Thoracic aorta (tissue), 2 donors: Measurements from ENCODE around the gene HDAC7. TPM values are rescaled to one million over a fixed set of nuclear protein-coding genes. Genes with fewer than 3 reads are reported as not detected.

Source experiments
- ATAC-seq: fragments of 150-250 bp; one replicate; pipeline ENCODE4 v1.8.0; 2017; ENCODE audit warnings: low read depth; ENCODE audit not compliant: insufficient number of reproducible peaks, low FRiP score
- DNase-seq: peaks from one replicate; pipeline ENCODE4 v3.0.0-alpha.2; 2020; ENCODE audit warnings: low spot score
- H3K27ac ChIP-seq, 2 donors: fragments of 200-600 bp; sonication (generic); 1 replicate in 1 of 2; 2 replicates in 1 of 2; pipeline ENCODE4 v1.5.1; 2016; ENCODE audit warnings: mild to moderate bottlenecking in 2 of 2, moderate library complexity in 2 of 2
- H3K27me3 ChIP-seq: fragments of 200-600 bp; sonication (generic); replicated peaks from 2 replicates; pipeline ENCODE4 v1.6.0; 2016; ENCODE audit warnings: mild to moderate bottlenecking; ENCODE audit not compliant: insufficient read depth
- H3K36me3 ChIP-seq: fragments of 200-600 bp; sonication (generic); one replicate; pipeline ENCODE4 v1.5.1; 2016
- H3K4me1 ChIP-seq, 2 donors: fragments of 200-600 bp; sonication (generic); 1 replicate in 1 of 2; 2 replicates in 1 of 2; pipeline versions ENCODE4 v1.5.1 to v1.6.0; 2016; ENCODE audit warnings: low read depth in 2 of 2, mild to moderate bottlenecking in 1 of 2; ENCODE audit not compliant: control insufficient read depth in 1 of 2
- H3K4me3 ChIP-seq: fragments of 200-600 bp; sonication (generic); 2 replicates; pipeline ENCODE4 v1.5.1; 2016; ENCODE audit warnings: mild to moderate bottlenecking
- H3K9me3 ChIP-seq: fragments of 200-600 bp; sonication (generic); 2 replicates; pipeline ENCODE4 v1.5.1; 2016
- total RNA-seq, 2 donors: library from RNA; depleted of rRNA; stranded (reverse); fragments of >200 nt; gene quantifications; one replicate each; pipeline versions ENCODE4 v1.1.0 to v1.2.3, GENCODE V29; 2016
- TF ChIP-seq, protein P1 (sequence below): fragments of 200-600 bp; sonication (generic); IDR thresholded peaks from one replicate; pipeline ENCODE4 v1.5.1; 2019; ENCODE audit warnings: antibody characterized with exemption

HDAC7 gene
- total RNA-seq, 2 donors from 2014 or later: 77.8 to 112 TPM

DNA sequence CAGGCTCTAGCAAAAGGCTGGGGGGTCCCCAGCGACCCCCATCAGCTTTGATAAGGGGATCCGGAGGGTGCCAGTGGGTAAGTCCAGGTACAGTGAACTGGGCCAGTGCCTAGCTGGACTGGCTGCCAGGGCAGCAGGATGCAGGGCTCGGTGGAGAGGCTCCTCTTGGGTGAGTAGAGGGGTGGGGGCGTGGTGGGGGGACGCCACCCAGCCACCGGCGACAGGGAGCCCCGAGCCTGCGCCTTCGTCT, 61.2 kb downstream of the HDAC7 start:
- peaks cover 31 to 63% of the 10 kb centered on the region in 2 donors for H3K4me1 ChIP-seq
- no peaks in the 10 kb centered on the region for H3K27me3 ChIP-seq
- peak overlapping the region; percentile 84 for H3K4me3 ChIP-seq
- ATAC-seq (no peak), DNase-seq (no peak)
- TF ChIP-seq, protein P1, sequence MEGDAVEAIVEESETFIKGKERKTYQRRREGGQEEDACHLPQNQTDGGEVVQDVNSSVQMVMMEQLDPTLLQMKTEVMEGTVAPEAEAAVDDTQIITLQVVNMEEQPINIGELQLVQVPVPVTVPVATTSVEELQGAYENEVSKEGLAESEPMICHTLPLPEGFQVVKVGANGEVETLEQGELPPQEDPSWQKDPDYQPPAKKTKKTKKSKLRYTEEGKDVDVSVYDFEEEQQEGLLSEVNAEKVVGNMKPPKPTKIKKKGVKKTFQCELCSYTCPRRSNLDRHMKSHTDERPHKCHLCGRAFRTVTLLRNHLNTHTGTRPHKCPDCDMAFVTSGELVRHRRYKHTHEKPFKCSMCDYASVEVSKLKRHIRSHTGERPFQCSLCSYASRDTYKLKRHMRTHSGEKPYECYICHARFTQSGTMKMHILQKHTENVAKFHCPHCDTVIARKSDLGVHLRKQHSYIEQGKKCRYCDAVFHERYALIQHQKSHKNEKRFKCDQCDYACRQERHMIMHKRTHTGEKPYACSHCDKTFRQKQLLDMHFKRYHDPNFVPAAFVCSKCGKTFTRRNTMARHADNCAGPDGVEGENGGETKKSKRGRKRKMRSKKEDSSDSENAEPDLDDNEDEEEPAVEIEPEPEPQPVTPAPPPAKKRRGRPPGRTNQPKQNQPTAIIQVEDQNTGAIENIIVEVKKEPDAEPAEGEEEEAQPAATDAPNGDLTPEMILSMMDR: no peak
- no peaks in the 10 kb centered on the region for H3K36me3 ChIP-seq
- H3K27ac ChIP-seq: peak overlapping the region; percentile 86 to 87
- H3K9me3 ChIP-seq: no peaks in the 10 kb centered on the region

GRCh38 chr12:47757840-47758583, 61.7 kb downstream of the HDAC7 start:
- no peaks in the 10 kb centered on the region for H3K9me3 ChIP-seq
- peak overlapping the region; percentile 84 for H3K4me3 ChIP-seq
- TF ChIP-seq, protein P1: no peak
- peak overlapping the region; percentile 86 to 87 for H3K27ac ChIP-seq
- no peak for ATAC-seq
- H3K4me1 ChIP-seq: peaks cover 34 to 63% of the 10 kb centered on the region in 2 donors
- H3K36me3 ChIP-seq: no peaks in the 10 kb centered on the region
- no peak for DNase-seq
- no peaks in the 10 kb centered on the region for H3K27me3 ChIP-seq

- H3K36me3 ChIP-seq: no peaks in the 10 kb centered on the region
- peak overlapping the region; percentile 84 for H3K4me3 ChIP-seq
- H3K27ac ChIP-seq: peak overlapping the region; percentile 86 to 87
- TF ChIP-seq, protein P1: no peak
- no peaks in the 10 kb centered on the region for H3K27me3 ChIP-seq
- DNase-seq (no peak), ATAC-seq (no peak)
- H3K9me3 ChIP-seq: no peaks in the 10 kb centered on the region
- peaks cover 40 to 69% of the 10 kb centered on the region in 2 donors for H3K4me1 ChIP-seq
Observed at GRCh38 chr12:47757364-47757839, 62.3 kb downstream of the HDAC7 start.

- Histone ChIP-seq H3K9me3 (no peaks in the 10 kb centered on the region), H3K36me3 (no peaks in the 10 kb centered on the region), H3K4me1 (peaks cover 43 to 83% of the 10 kb centered on the region in 2 donors), H3K4me3 (peak overlapping the region; percentile 11), H3K27ac (peak overlapping the region; percentile 96), H3K27me3 (no peaks in the 10 kb centered on the region)
- TF ChIP-seq, protein P1: no peak
- DNase-seq: no peak
- ATAC-seq: no peak
Observed at GRCh38 chr12:47755655-47756562, 63.8 kb downstream of the HDAC7 start.

DNA sequence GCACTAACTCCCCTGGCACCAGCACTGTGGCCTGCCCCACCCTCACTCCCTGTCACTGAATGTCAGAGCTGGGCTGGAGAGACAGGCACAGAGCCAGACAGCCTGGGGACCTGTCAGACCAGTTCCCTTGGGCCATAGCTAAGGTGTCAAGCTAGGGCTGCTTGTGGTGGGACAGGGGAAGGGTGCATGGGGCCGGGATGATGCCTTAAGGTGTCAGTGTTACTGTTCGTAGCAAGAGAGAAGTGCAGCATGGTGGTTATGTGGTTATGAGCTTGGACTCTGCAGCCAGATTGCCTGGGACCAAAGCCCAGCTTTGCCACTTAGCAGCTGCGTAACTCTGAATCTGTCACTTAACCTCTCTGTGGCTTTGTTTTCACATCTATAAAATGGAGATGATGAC, 64.8 kb downstream of the HDAC7 start:
- H3K4me1 ChIP-seq: peaks cover 43 to 83% of the 10 kb centered on the region in 2 donors

More for the DNA sequence above, 64.8 kb downstream of the HDAC7 start:
- Histone ChIP-seq H3K9me3 (no peaks in the 10 kb centered on the region), H3K36me3 (peaks cover 6% of the 10 kb centered on the region), H3K4me3 (no peak overlapping the region), H3K27me3 (no peaks in the 10 kb centered on the region), H3K27ac (peak overlapping the region; percentile 96)
- no peak for ATAC-seq
- TF ChIP-seq, protein P1: no peak
- no peak for DNase-seq
